ENCODE measurements around the gene FCHSD2. TPM values are rescaled to one million over a fixed set of nuclear protein-coding genes. Genes with fewer than 3 reads are reported as not detected.
A peak's percentile ranks its signal among the peaks of the same experiment; 100 is the strongest.

The FCHSD2 gene
- total and polyA plus RNA-seq, 2 of the 13 experiments (the other 11 are each of a cell fraction or from before 2014, with no cell fraction given) = 20.5 to 24.8 TPM

DNA sequence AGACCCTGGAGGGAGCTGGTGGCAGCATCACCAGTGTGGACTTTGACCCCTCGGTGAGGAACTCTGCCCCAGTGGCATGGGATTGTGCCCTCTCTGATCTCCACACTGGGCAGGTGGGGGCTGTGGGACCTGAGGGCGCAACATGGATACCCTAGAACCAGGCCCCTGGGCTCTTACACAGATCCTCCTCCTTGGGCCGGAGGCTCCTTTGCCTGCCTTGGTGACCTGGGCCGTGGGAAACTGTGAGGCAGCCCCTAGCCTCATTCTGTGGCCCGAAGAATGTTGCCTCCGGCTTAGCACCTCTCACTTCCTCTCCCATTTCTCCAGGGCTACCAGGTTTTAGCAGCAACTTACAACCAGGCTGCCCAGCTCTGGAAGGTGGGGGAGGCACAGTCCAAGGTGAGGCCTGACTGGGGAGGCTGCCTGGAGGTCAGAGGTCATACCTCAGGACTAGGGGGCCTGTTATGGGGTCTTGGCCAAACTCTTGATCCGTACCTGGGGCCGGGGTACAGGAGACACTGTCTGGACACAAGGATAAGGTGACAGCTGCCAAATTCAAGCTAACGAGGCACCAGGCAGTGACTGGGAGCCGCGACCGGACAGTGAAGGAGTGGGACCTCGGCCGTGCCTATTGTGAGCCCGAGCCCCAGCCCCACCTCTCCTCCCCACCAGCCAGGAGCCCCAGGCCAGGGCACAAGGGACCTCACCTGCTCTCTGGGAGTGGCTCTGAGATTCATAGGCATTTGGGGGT lies 315.8 kb downstream of the FCHSD2 start (continued):
- TF ChIP-seq, protein P1, sequence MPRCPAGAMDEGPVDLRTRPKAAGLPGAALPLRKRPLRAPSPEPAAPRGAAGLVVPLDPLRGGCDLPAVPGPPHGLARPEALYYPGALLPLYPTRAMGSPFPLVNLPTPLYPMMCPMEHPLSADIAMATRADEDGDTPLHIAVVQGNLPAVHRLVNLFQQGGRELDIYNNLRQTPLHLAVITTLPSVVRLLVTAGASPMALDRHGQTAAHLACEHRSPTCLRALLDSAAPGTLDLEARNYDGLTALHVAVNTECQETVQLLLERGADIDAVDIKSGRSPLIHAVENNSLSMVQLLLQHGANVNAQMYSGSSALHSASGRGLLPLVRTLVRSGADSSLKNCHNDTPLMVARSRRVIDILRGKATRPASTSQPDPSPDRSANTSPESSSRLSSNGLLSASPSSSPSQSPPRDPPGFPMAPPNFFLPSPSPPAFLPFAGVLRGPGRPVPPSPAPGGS (CRISPR knock-in tag; IDR thresholded peaks at IDR 0.05) = no peak
- TF ChIP-seq FOSL1 (CRISPR knock-in tag; IDR thresholded peaks at IDR 0.05; ENCODE audit: borderline replicate concordance) (no peak), HDAC6 (IDR thresholded peaks at IDR 0.05; ENCODE audit: low read depth, low read length) (no peak), ZNF367 (CRISPR knock-in tag; IDR thresholded peaks at IDR 0.05; ENCODE audit: borderline replicate concordance) (no peak), YEATS4 (CRISPR knock-in tag; IDR thresholded peaks at IDR 0.05; ENCODE audit: borderline replicate concordance) (no peak), AKAP8 (CRISPR knock-in tag; IDR thresholded peaks at IDR 0.05) (no peak), HBP1 (CRISPR knock-in tag; IDR thresholded peaks at IDR 0.05; ENCODE audit: low read depth) (no peak), JUND (CRISPR knock-in tag; IDR thresholded peaks at IDR 0.05) (no peak), FOXO1 (CRISPR knock-in tag; IDR thresholded peaks at IDR 0.05) (no peak), PAWR (CRISPR knock-in tag; IDR thresholded peaks at IDR 0.05; ENCODE audit: borderline replicate concordance) (no peak), MLLT10 (CRISPR knock-in tag; IDR thresholded peaks at IDR 0.05) (no peak), ZFP41 (CRISPR knock-in tag; IDR thresholded peaks at IDR 0.05; ENCODE audit: borderline replicate concordance) (no peak), ZC3H13 (CRISPR knock-in tag; IDR thresholded peaks at IDR 0.05) (peak; percentile 34; the same call in 1 of the 2 replicates), GABPA (IDR thresholded peaks at IDR 0.05; ENCODE audit: low read depth, low read length) (no peak), GABPA (CRISPR knock-in tag; IDR thresholded peaks at IDR 0.05; ENCODE audit: low read depth) (no peak), GPN1 (CRISPR knock-in tag; IDR thresholded peaks at IDR 0.05; ENCODE audit: borderline replicate concordance) (no peak), ZNF687 (CRISPR knock-in tag; IDR thresholded peaks at IDR 0.05) (peak; percentile 8; the same call in 1 of the 2 replicates), ZNF230 (CRISPR knock-in tag; IDR thresholded peaks at IDR 0.05) (no peak), RBM39 (IDR thresholded peaks at IDR 0.05; ENCODE audit: low read depth, low read length, poor library complexity, severe bottlenecking) (peak; percentile 27), NFE2L1 (CRISPR knock-in tag; IDR thresholded peaks at IDR 0.05; ENCODE audit: borderline replicate concordance) (no peak), ZNF891 (CRISPR knock-in tag; IDR thresholded peaks at IDR 0.05) (no peak)
- TF ChIP-seq, protein P2, sequence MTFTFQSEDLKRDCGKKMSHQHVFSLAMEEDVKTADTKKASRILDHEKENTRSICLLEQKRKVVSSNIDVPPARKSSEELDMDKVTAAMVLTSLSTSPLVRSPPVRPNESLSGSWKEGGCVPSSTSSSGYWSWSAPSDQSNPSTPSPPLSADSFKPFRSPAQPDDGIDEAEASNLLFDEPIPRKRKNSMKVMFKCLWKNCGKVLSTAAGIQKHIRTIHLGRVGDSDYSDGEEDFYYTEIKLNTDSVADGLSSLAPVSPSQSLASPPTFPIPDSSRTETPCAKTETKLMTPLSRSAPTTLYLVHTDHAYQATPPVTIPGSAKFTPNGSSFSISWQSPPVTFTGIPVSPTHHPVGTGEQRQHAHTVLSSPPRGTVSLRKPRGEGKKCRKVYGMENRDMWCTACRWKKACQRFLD (CRISPR knock-in tag; IDR thresholded peaks at IDR 0.05; ENCODE audit: borderline replicate concordance) = no peak
